Adrenal gland (tissue), 12 donors: Measurements from ENCODE around the gene AGTPBP1. TPM values are rescaled to one million over a fixed set of nuclear protein-coding genes. Genes with fewer than 3 reads are reported as not detected.
A peak's percentile ranks its signal among the peaks of the same experiment; 100 is the strongest.

Source experiments
- DNase-seq, 7 donors: peaks; one replicate each; pipeline ENCODE4 v3.0.0-alpha.2; 2019 to 2020
- H3K27ac ChIP-seq, 5 donors: fragments of 200-600 bp; sonication (generic) in 4 of 5; 1 replicate in 3 of 5; 2 replicates in 2 of 5; pipeline versions ENCODE4 v1.5.1 to v1.8.0; 2016 to 2020; ENCODE audit warnings: mild to moderate bottlenecking in 1 of 5
- H3K27me3 ChIP-seq: fragments of 200-600 bp; 2 replicates; pipeline ENCODE4 v1.8.0; 2021
- H3K36me3 ChIP-seq, 2 donors: fragments of 200-600 bp; replicated peaks in 1 of 2; 1 replicate in 1 of 2; 2 replicates in 1 of 2; pipeline versions ENCODE4 v1.5.1 to v1.8.0; 2018 to 2022
- H3K4me1 ChIP-seq, 2 donors: fragments of 200-600 bp; replicated peaks in 1 of 2; 1 replicate in 1 of 2; 2 replicates in 1 of 2; pipeline versions ENCODE4 v1.5.1 to v1.8.0; 2018 to 2021
- H3K4me3 ChIP-seq, 4 donors: fragments of 200-600 bp; sonication (generic) in 3 of 4; one replicate each; pipeline ENCODE4 v1.5.1; 2016 to 2018
- H3K9me3 ChIP-seq, 3 donors: fragments of 200-600 bp; sonication (generic) in 1 of 3; replicated peaks in 1 of 3; 1 replicate in 2 of 3; 2 replicates in 1 of 3; pipeline versions ENCODE4 v1.5.1 to v1.8.0; 2016 to 2021
- POLR2A ChIP-seq, 2 donors: fragments of 450-650 bp; IDR thresholded peaks; one replicate each; pipeline ENCODE4 v1.6.1; 2017; ENCODE audit warnings: antibody characterized with exemption in 2 of 2, mild to moderate bottlenecking in 2 of 2, moderate library complexity in 1 of 2
- WGBS, 4 donors: extraction: QIAGEN DNeasy Blood & Tissue Kit in 2 of 4; methylation state at CpG; one replicate each; pipeline versions ENCODE4 v1.1.5 to v1.1.7; 2013 to 2017; 5-methylcytosine and 5-hydroxymethylcytosine counted together
- intact Hi-C, 2 donors: fragments of 100-400 bp; cut with DNase I; formaldehyde crosslinking; loops; one replicate each; pipeline versions ENCODE4 v1.14.1 to v1.15.0; 2022 to 2023
- polyA plus RNA-seq, 3 donors: library from polyadenylated mRNA; stranded (reverse); fragments of 200-250 nt in 2 of 3; fragments of 350-450 nt in 1 of 3; fragmentation: Illumina TruSeq in 1 of 3; extraction: RNeasy Lipid Tissue Mini Kit (QIAGEN cat#74804) in 1 of 3; gene quantifications; one replicate each; pipeline ENCODE4 v1.2.3, GENCODE V29; 2013 to 2014
- total RNA-seq, 9 donors: library from RNA; depleted of rRNA in 4 of 9; stranded (reverse); fragments of >200 nt in 4 of 9; fragments of 120-200 nt in 1 of 9; fragmentation: NEBNext Ultra II Directional in 1 of 9; extraction: Animal tissue kit (Norgen Biotek cat#: 25700) in 1 of 9; gene quantifications; one replicate each; pipeline versions ENCODE4 v1.1.0 to v1.2.4, GENCODE V29; 2013 to 2023
- TF ChIP-seq, protein P1 (sequence below), 6 experiments: fragments of 450-650 bp in 4 of 6; fragments of 200-600 bp in 2 of 6; sonication (generic) in 1 of 6; IDR thresholded peaks; 1 replicate in 5 of 6; 2 replicates in 1 of 6; pipeline versions ENCODE4 v1.5.1 to v1.8.0; 2016 to 2021; ENCODE audit warnings: antibody characterized with exemption in 6 of 6, mild to moderate bottlenecking in 2 of 6, moderate library complexity in 1 of 6
- donor health status: healthy with polysubstance abuse.
- donor health status: Bipolar disorder and iron deficiency.
- donor health status: DM: yes; HTN: yes; CAD: no.
- donor health status: DM: no; HTN: no; CAD: no.
- donor health status: DM: no; HTN: no; CAD: no.
- donor health status: DM: yes; HTN: yes; CAD: no.

AGTPBP1 gene
- total and polyA plus RNA-seq, 12 donors: 4.2 to 27.5 (median 11.6) TPM

DNA sequence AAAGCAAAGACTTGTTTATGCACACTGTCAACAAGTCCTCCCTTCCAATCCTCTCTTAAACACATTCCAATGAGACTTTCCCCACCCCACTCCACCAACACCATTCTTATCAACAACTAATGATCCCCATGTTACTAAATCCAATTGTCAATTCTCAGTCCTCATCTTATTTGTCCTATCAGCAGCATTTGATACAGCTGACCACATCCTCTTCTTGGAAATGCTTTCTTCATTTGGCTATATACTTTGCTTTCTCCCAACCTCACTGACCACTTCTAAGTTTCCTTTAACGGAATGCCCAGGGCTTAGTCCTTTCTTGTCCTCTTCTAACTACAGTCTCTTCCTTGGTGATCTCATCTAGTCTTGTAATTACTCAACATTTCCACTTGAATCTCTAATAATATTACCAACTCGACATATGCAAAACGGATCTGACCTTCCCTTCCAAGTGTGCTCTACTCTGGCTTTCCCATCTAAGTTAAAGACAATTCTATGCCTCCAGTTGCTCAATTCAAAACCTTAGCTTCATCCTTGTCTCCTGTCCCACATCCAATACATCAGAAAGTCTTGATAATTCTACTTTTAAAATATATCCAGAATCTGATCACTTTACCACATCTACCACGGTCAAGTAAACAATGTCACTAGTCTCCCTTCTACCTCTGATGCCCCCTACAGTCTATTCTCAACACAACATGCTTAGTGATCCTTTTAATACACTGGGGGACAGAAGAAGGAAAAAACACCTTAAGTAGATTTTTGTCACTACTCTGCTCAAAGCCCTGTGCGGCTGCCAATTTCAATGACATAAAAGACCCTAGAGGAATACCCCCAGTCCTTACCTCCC lies 25.5 kb downstream of the AGTPBP1 start:
- DNase-seq: no peak
- H3K27ac ChIP-seq: peak overlapping the region in 1 of 5 donors; percentile 5
- no peaks in the 10 kb centered on the region for H3K4me1 ChIP-seq
- 75 to 84% (median 81%) methylated on average over 5 of the region's 5 CpGs for WGBS, 4 donors
- no peaks in the 10 kb centered on the region for H3K27me3 ChIP-seq
- H3K4me3 ChIP-seq: no peak overlapping the region
- TF ChIP-seq, protein P1, sequence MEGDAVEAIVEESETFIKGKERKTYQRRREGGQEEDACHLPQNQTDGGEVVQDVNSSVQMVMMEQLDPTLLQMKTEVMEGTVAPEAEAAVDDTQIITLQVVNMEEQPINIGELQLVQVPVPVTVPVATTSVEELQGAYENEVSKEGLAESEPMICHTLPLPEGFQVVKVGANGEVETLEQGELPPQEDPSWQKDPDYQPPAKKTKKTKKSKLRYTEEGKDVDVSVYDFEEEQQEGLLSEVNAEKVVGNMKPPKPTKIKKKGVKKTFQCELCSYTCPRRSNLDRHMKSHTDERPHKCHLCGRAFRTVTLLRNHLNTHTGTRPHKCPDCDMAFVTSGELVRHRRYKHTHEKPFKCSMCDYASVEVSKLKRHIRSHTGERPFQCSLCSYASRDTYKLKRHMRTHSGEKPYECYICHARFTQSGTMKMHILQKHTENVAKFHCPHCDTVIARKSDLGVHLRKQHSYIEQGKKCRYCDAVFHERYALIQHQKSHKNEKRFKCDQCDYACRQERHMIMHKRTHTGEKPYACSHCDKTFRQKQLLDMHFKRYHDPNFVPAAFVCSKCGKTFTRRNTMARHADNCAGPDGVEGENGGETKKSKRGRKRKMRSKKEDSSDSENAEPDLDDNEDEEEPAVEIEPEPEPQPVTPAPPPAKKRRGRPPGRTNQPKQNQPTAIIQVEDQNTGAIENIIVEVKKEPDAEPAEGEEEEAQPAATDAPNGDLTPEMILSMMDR (IDR thresholded peaks at IDR 0.05): no peak
- no peak for TF ChIP-seq POLR2A (IDR thresholded peaks at IDR 0.05)
- H3K36me3 ChIP-seq: no peaks in the 10 kb centered on the region
- intact Hi-C loops: no loop called here
- H3K9me3 ChIP-seq: no peaks in the 10 kb centered on the region

DNA sequence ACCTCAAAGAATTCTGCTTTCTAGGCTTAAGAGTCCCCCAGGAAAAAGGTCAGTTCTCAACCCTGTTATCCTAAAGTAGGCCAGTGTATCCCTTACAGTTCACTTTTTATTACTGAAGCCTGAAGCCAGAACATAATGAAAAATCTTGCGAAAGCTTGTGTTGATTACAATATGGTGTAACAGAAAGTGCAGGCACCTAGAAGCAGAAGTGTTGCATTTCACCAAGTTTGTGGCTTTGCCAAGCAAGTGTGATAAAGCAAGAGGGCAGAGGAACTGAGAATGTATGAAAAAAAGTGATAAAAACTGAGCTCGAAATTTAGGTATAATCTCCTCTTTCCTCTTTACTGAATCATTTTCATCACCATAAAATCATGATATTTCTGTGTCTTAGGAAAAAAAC lies 26.2 kb downstream of the AGTPBP1 start:
- TF ChIP-seq POLR2A (IDR thresholded peaks at IDR 0.05): no peak
- TF ChIP-seq, protein P1 (IDR thresholded peaks at IDR 0.05): no peak
- Histone ChIP-seq H3K27me3 (no peaks in the 10 kb centered on the region), H3K4me3 (no peak overlapping the region), H3K36me3 (no peaks in the 10 kb centered on the region), H3K27ac (no peak overlapping the region), H3K9me3 (no peaks in the 10 kb centered on the region), H3K4me1 (no peaks in the 10 kb centered on the region)
- intact Hi-C loops: no loop called here
- peak in 1 of 7 donors; percentile 17 for DNase-seq
- WGBS, 4 donors: 44 to 73% (median 67%) methylated on average over 2 of the region's 2 CpGs

DNA sequence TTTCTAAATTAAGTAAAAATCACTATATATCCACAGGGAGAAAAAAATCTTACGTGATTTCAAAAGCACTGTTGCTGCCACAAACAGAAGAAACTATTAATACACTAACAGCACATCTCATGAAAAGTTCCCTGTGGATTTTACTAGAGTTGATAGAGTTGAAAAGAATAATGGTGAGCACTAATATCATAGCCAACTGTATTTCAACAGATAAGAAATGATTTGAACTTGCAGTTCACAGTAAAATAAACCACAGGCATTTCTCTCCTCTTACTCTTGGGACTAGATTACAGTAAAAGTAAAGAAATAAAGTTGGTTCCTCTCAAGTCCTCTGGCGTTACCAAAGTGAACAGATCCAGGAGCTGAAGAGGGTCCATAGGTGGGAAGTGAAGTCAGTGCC lies 27.9 kb downstream of the AGTPBP1 start:
- Histone ChIP-seq H3K9me3 (no peaks in the 10 kb centered on the region), H3K27me3 (no peaks in the 10 kb centered on the region), H3K4me3 (no peak overlapping the region), H3K36me3 (no peaks in the 10 kb centered on the region), H3K4me1 (no peaks in the 10 kb centered on the region), H3K27ac (no peak overlapping the region)
- intact Hi-C loops: no loop called here
- TF ChIP-seq, protein P1 (IDR thresholded peaks at IDR 0.05): no peak
- DNase-seq: no peak
- WGBS, 4 donors: 75 to 84% (median 80%) methylated on average over 2 of the region's 2 CpGs

DNA sequence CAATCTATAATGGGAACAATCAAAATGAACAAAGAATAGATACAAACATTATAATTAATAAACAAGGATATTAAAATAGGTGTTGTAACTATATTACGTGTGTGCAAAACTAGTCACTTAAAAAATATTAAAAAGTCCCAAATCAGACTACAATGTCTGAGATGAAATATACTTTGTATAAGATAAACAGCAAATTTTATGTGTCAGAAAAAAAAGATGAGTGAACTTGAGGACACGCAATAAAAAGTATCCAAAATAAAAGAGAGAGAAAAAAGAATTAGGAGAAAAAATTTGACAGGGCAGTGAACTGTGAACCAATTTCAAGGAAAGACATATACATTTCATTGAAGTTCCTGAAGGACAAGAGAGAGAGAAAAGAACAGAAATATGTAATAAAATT lies 37.0 kb downstream of the AGTPBP1 start:
- TF ChIP-seq, protein P1 (IDR thresholded peaks at IDR 0.05): no peak
- TF ChIP-seq POLR2A (IDR thresholded peaks at IDR 0.05): no peak
- H3K4me3 ChIP-seq: no peak overlapping the region
- no peaks in the 10 kb centered on the region for H3K9me3 ChIP-seq
- H3K27ac ChIP-seq: no peak overlapping the region
- 90 to 98% (median 95%) methylated on average over 2 of the region's 2 CpGs for WGBS, 4 donors
- H3K36me3 ChIP-seq: no peaks in the 10 kb centered on the region
- intact Hi-C loops: loop anchor here in 1 of 2 donors (10.0 kb wide), 1 partner anchor 80 kb away; no protein-coding TSS in a partner anchor
- H3K4me1 ChIP-seq: peaks cover 6 to 12% of the 10 kb centered on the region in 2 donors
- DNase-seq: no peak
- H3K27me3 ChIP-seq: no peaks in the 10 kb centered on the region
